Midbrain (tissue), 1 donor: Measurements from ENCODE around the gene SEC61A1.

Experiments
- DNase-seq: peaks from one replicate; lab custom pipeline; 2025; lab: John Stamatoyannopoulos, UW

Gene SEC61A1

GRCh38 chr3:128060473-128061381 lies 8.5 kb downstream of the SEC61A1 start:
- DNase-seq = no peak

DNA sequence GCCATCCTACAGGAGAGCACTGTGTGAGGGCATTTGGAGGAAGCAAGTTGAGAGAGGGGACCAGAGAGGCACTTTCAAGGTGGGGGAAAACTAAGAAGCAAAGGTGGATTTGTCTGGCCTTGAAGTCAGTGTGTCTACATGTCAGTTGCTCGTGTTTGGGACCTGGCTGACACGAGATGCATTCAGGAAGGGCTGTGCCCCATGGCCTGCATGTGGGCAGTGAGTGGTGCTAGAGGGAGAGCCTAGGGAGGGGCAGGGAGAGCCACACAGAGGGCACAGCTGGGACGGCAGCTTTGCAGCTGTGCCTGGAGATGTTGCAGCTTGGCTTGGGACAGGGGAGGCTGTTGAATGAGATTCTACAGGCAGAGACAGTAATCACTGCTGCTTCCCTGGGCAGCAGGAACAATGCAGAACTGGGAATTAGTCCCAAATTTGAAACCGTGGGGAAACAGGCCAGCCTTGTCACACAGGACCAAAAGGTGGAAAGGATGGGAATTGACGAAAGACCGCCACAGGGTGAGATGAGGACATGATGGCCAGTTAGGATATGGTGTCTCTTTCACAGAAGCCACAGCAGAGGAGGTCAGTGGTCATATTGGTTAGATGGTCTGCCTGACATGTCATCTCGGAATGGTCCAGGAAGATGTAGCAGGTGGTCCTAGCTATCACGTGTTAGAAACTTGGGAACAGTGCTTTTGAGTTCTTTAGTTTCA lies 10.0 kb downstream of the SEC61A1 start:
- no peak for DNase-seq

DNA sequence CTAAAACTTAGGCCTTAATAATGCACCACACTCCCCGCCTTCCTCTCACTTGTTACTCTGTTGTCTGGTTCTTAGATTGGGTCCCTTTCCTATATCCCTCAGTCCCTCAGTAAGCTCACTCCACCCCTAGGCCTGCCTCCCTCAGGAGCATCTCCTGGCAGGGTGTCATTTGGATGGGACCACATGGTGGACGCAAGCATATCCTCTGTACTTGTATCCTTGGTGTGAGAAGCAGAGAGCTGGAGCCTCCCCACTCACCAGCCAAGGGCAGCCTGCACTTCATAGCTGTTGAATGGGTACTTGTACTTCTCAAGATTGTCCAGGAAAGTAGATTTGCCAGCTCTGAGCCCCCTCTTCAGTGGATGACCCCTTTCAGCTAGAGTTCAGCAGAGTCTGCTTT lies 11.6 kb downstream of the SEC61A1 start:
- DNase-seq = no peak

DNA sequence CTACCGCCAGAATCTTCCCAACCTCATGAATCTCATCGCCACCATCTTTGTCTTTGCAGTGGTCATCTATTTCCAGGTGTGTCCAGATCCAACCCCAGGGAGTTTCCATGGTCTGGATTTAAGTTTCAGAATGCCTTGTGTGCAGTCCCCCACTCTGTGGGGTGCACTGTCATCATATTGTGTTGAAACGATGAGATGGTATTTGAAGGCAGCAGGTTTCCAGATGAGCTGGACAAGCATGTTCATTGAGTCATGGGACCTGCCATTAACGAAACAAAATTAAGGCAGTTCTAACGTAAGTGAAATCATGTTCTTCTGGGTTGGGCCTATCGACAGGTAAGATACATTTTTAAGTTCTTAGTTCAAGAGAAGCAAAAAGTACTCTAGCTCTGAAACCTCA lies 12.7 kb downstream of the SEC61A1 start:
- no peak for DNase-seq

GRCh38 chr3:128066114-128066513 lies 13.9 kb downstream of the SEC61A1 start:
- DNase-seq = no peak

DNA sequence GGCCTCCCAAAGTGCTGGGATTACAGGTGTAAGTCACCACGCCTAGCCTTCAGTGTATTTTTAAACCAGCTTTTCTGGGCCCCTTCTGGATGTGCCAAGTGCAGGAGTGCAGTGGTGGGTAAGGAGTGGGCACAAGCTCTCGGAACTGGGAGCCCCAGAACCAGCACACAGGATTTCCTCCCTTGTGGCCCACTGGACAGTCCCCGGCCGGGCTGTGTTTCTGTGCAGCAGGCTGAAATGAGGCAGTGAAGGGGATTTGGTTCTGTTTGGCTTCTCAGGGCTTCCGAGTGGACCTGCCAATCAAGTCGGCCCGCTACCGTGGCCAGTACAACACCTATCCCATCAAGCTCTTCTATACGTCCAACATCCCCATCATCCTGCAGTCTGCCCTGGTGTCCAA lies 14.4 kb downstream of the SEC61A1 start:
- DNase-seq = no peak

DNA sequence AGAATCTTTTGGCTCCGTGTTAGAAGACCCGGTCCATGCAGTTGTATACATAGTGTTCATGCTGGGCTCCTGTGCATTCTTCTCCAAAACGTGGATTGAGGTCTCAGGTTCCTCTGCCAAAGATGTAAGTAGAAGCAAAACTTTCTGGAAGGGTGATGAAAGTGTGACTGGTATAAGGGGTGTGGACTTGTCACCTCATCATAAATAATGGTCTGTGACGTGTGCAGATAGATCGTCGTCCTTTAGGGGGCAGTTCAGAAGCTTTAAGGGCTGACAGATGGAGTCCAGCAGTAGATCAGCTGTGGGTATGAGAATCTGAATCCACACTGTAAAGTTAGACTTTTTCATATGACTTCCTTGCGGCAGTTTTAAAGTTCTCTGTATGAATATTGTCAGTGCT lies 15.3 kb downstream of the SEC61A1 start:
- no peak for DNase-seq

DNA sequence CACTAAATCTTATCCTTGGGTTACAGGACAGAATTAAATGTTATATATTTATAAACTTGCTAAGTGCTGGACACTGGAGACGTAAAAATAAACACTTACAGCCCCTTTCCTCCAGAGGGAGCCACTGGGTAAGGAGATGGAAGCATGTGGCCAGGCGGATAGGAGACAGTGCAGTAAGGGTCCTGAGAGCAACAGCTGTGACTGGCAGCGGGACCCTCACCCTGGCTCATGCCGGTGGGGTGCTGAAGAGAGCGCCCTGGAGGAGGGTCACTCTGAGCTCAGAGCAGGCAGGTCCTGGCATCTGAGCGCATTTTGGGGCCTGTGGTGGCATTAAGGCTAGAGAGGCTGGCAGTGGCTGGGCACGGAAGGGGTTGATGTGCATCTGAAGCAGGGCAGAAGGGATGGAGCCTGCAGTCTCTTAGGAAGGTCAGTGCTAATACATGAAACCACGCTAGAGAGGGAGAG lies 16.0 kb downstream of the SEC61A1 start:
- no peak for DNase-seq

DNA sequence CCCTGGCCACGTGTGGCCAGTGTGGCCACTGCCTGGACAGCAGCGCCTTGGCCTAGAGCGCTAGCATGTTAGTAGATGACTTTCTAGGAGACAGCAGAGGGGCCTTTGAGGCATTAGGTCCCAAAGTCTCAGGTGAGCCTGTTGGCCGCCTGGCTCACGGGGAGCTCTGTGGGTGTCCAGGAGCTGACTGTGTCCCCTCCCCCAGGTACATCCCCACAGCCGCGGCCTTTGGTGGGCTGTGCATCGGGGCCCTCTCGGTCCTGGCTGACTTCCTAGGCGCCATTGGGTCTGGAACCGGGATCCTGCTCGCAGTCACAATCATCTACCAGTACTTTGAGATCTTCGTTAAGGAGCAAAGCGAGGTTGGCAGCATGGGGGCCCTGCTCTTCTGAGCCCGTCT lies 17.0 kb downstream of the SEC61A1 start:
- no peak for DNase-seq

DNA sequence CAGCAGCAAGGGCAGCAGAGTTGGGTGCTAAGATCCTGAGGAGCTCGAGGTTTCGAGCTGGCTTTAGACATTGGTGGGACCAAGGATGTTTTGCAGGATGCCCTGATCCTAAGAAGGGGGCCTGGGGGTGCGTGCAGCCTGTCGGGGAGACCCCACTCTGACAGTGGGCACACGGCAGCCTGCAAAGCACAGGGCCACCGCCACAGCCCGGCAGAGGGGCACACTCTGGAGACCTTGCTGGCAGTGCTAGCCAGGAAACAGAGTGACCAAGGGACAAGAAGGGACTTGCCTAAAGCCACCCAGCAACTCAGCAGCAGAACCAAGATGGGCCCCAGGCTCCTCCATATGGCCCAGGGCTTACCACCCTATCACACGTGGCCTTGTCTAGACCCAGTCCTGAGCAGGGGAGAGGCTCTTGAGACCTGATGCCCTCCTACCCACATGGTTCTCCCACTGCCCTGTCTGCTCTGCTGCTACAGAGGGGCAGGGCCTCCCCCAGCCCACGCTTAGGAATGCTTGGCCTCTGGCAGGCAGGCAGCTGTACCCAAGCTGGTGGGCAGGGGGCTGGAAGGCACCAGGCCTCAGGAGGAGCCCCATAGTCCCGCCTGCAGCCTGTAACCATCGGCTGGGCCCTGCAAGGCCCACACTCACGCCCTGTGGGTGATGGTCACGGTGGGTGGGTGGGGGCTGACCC lies 18.8 kb downstream of the SEC61A1 start:
- DNase-seq = no peak

DNA sequence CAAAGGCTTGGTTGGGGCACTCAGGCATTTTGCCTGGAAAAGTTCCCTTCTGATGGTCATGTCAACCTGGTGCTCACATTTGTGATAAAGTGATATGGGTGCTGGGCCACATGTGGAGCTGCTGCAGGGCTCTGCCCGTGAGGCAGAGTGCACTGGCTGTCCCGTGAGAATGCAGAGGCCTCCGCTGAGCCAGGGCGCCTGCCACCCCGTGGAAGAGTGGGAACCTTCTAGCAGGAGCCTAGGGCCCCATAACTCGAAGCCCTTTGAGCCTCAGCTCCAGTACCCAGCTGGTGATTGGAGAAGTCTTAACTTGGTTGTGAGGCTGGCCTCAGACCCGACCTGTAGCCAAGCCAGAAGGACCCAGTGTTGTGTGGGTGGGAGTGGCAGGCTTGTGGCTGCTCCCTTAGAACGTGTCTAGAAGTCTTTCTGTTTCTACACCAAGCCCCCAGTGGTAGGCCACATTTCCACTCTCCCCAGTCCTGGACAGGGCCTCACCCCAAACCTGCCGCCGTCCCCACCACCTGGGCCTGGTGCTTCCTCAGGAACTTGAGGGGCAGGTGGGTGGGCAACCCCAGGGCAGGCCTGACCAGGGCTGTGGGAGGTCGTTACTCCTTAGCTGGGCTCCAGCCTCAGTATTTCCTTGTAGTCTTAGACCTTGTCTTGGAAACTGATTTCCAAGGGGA lies 19.7 kb downstream of the SEC61A1 start:
- DNase-seq = no peak

- no peak for DNase-seq
Observed at GRCh38 chr3:128072454-128073184, 20.4 kb downstream of the SEC61A1 start.

DNA sequence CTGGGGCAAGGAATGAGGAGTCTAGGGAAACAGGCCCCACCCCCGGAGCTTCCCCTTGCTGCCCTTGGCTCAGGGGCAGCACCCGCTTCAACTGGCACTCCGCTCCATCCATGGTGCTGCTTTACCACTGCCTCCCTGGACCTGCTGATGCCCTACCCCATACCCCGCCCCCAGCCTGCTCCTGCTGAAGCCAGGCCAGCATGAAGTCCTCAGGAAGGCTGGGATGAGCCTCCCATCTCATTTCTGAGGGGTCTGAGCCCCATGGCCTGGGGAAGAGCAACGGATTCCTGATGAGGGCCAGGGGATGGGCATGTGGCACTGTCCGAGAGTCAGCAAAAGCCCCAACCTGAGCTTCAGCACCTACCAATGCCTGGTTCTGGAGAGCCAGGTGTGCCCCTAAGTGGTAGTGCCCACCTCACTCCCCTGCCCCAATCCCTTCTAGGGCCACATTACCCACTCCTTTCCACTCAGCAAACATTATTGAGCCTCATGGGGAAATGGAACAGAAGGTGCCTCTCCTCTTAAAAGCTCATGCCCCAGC lies 21.0 kb downstream of the SEC61A1 start:
- no peak for DNase-seq

GRCh38 chr3:128073807-128074206 lies 21.6 kb downstream of the SEC61A1 start:
- no peak for DNase-seq

GRCh38 chr3:128074851-128075521 lies 22.7 kb downstream of the SEC61A1 start:
- no peak for DNase-seq

DNA sequence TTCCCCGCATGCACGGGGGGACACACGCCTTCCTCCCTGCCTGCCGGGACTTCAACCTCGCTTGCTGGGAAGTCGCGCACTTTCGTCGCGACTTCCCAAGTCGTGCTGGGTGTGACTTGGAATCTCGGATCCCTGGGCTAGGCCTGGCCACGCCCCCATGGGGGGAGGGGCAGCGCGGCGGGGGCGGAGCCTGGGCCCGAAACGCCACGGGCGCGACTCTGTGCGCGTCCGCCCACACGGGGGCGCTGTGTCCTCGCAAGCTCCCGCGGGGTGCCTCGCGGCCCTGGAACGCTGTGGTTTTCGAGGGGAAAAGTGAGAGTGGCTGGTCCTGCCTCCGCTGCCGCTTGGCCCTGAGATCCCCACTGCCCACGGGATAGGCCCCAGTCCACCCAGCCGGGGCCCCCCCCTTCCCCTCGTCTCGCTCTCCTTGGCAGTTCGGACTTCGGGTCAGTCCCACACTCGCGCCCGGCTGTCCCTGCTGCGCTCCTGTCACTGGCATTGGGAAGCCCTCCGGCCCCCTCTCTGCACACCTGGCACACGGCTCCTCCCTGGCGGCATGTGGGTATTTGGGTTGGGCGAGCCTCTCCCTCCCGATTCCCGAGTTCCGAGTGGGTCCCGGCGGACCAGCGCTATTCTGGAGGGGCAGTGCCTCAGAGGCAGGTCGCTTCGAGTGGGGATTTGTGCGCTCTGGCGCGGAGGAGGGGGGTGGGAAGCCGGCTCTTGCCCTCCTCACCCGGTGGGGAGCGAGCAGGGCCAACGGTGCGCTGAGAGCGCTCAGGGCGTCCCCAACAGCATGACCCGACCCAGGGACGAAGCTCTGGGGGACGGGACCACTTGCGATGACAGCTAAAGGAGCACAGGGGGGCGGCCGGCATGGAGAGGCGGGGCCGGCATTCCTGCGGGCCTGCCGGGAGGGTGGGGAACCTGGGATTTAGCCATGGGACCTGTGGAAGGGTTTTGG lies 23.6 kb downstream of the SEC61A1 start:
- DNase-seq = peak; percentile 92

DNA sequence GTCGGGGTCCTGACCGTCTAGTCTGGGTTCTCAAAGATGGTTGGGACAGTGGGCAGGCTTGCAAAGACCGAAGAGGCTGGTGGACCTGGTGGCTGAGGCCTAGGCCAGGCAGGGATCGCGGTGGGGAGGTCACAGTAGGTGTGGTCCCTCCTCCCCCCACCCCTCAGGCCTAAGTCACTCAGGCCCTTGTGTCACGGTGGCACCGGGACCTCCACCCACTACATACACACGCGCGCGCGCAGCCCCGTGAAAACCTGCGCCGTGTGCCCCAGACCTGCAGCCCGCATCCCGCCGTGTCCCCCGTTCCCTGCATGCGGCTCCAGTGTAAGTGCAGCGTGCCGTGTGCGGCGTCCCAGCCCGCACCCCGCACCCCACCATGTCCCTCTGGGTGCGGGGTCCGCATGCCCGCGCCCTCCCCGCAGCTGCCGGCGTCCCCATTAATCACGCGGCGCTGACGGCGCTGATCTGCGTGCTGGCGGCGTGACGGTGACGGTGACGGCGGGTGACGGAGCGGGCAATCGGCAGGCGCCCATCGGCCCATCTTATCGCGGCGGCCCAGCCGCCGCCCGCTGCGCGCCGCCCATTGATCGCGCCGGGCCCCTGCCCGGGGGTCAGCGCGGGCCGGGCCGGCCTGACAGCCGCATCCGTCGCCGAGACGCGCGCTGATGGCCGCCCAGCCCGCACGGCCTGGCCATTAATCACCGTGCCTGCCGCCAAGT lies 24.4 kb downstream of the SEC61A1 start:
- no peak for DNase-seq

GRCh38 chr3:128077202-128077624 lies 25.0 kb downstream of the SEC61A1 start:
- DNase-seq = no peak

- DNase-seq = no peak
Observed at GRCh38 chr3:128077665-128078064, 25.4 kb downstream of the SEC61A1 start.
